B cell (primary cell): Measurements from ENCODE around the gene CENPO. TPM values are rescaled to one million over a fixed set of nuclear protein-coding genes. Genes with fewer than 3 reads are reported as not detected.

Experiments
- ATAC-seq: fragments of 200-7000 bp; cut with Tn5 transposase; one replicate; pipeline ENCODE4 v1.10.0; 2021; ENCODE audit warnings: low read depth, mild to moderate bottlenecking, moderate number of reproducible peaks, moderate library complexity
- CTCF ChIA-PET: fragments of 350-600 bp; sonication (Branson Sonifier 250); formaldehyde crosslinking; loops from one replicate; lab custom pipeline; 2021; ENCODE audit warnings: antibody characterized with exemption, inconsistent platforms; lab: Charles Lee
- POLR2A ChIA-PET: fragments of 350-600 bp; sonication (Branson Sonifier 250); formaldehyde crosslinking; loops from one replicate; lab custom pipeline; 2021; ENCODE audit warnings: antibody characterized with exemption; lab: Charles Lee
- DNase-seq: peaks from one replicate; pipeline ENCODE4 v3.0.0; 2013
- H2AFZ ChIP-seq: 2 replicates; pipeline ENCODE4 v1.6.1; 2012; ENCODE audit warnings: mild to moderate bottlenecking, low read depth, low read length; ENCODE audit not compliant: insufficient read depth, poor library complexity, severe bottlenecking
- H3K27ac ChIP-seq, 2 donors: 1 replicate in 1 of 2; 2 replicates in 1 of 2; pipeline ENCODE4 v1.5.1; 2012 to 2013; ENCODE audit warnings: low read length in 2 of 2, mild to moderate bottlenecking in 2 of 2, moderate library complexity in 1 of 2
- H3K27me3 ChIP-seq, 4 experiments: fragments of 200-600 bp in 1 of 4; sonication (generic) in 1 of 4; replicated peaks in 1 of 4; 1 replicate in 2 of 4; 2 replicates in 2 of 4; pipeline versions ENCODE4 v1.6.1 to v1.7.0; 2013 to 2016; ENCODE audit warnings: low read length in 3 of 4, mild to moderate bottlenecking in 2 of 4, mixed read lengths in 1 of 4, moderate library complexity in 1 of 4; ENCODE audit not compliant: insufficient read depth in 4 of 4, control insufficient read depth in 3 of 4; ENCODE audit errors: control extremely low read depth in 1 of 4
- H3K36me3 ChIP-seq, 2 experiments: replicated peaks in 1 of 2; 1 replicate in 1 of 2; 2 replicates in 1 of 2; pipeline versions ENCODE4 v1.6.1 to v1.7.1; 2013; ENCODE audit warnings: low read length in 1 of 2; ENCODE audit not compliant: insufficient read depth in 2 of 2, control insufficient read depth in 1 of 2; ENCODE audit errors: control extremely low read depth in 1 of 2, extremely low read depth in 1 of 2
- H3K4me1 ChIP-seq, 2 donors: fragments of 200-600 bp in 1 of 2; sonication (generic) in 1 of 2; 1 replicate in 1 of 2; 2 replicates in 1 of 2; pipeline versions ENCODE4 v1.5.1 to v1.6.1; 2013 to 2017; ENCODE audit warnings: low read length in 2 of 2; ENCODE audit not compliant: control insufficient read depth in 2 of 2, insufficient read depth in 2 of 2
- H3K4me2 ChIP-seq: replicated peaks from 2 replicates; pipeline ENCODE3; 2012; ENCODE audit warnings: mild to moderate bottlenecking, low read depth, low read length; ENCODE audit not compliant: poor library complexity, severe bottlenecking
- H3K4me3 ChIP-seq, 5 experiments: fragments of 200-600 bp in 1 of 5; sonication (generic) in 1 of 5; 1 replicate in 3 of 5; 2 replicates in 2 of 5; pipeline versions ENCODE4 v1.5.1 to v1.7.0; 2011 to 2016; ENCODE audit warnings: low read length in 4 of 5, mild to moderate bottlenecking in 4 of 5, low read depth in 2 of 5, control low read depth in 1 of 5, moderate library complexity in 1 of 5; ENCODE audit not compliant: insufficient read depth in 1 of 5; ENCODE audit errors: control extremely low read depth in 1 of 5, extremely low read depth in 1 of 5
- H3K79me2 ChIP-seq: fragments of 200-600 bp; sonication (generic); one replicate; pipeline ENCODE4 v1.6.0; 2016; ENCODE audit warnings: low read length; ENCODE audit not compliant: control insufficient read depth, insufficient read depth
- H3K9ac ChIP-seq: fragments of 200-600 bp; sonication (generic); 2 replicates; pipeline ENCODE4 v1.6.1; 2017; ENCODE audit warnings: mild to moderate bottlenecking, low read length, moderate library complexity
- H3K9me3 ChIP-seq, 3 donors: one replicate each; pipeline versions ENCODE4 v1.6.1 to v1.7.1; 2013; ENCODE audit warnings: low read length in 2 of 3; ENCODE audit not compliant: control insufficient read depth in 2 of 3, insufficient read depth in 1 of 3; ENCODE audit errors: control extremely low read depth in 1 of 3
- H4K20me1 ChIP-seq: 2 replicates; pipeline ENCODE4 v1.6.0; 2012; ENCODE audit warnings: mild to moderate bottlenecking, low read length; ENCODE audit not compliant: insufficient read depth, control insufficient read depth, poor library complexity, severe bottlenecking
- H3K27ac Mint-ChIP-seq: one replicate; pipeline ENCODE4 v1.8.0; 2021; ENCODE audit warnings: mixed read lengths
- H3K27me3 Mint-ChIP-seq: one replicate; pipeline ENCODE4 v1.8.0; 2021; ENCODE audit warnings: mixed read lengths
- H3K4me1 Mint-ChIP-seq: one replicate; pipeline ENCODE4 v1.8.0; 2021; ENCODE audit warnings: mixed read lengths
- H3K4me3 Mint-ChIP-seq: one replicate; pipeline ENCODE4 v1.8.0; 2021; ENCODE audit warnings: mixed read lengths
- H3K9me3 Mint-ChIP-seq: one replicate; pipeline ENCODE4 v1.8.0; 2022; ENCODE audit warnings: mixed read lengths; ENCODE audit not compliant: insufficient read depth
- EZH2 ChIP-seq: IDR thresholded peaks from 2 replicates; pipeline ENCODE4 v1.6.1; 2012; ENCODE audit warnings: borderline replicate concordance, low read depth, mild to moderate bottlenecking, moderate library complexity, low read length; ENCODE audit not compliant: insufficient read depth, poor library complexity, severe bottlenecking
- WGBS: methylation state at CpG from one replicate; pipeline ENCODE4 v1.1.5; 2013; ENCODE audit warnings: missing lambda C conversion rate; ENCODE audit not compliant: insufficient coverage; 5-methylcytosine and 5-hydroxymethylcytosine counted together
- intact Hi-C: fragments of 100-400 bp; cut with micrococcal nuclease; formaldehyde crosslinking; loops from one replicate; pipeline ENCODE4 v1.10.0; 2022
- polyA plus RNA-seq: library from polyadenylated mRNA; depleted of rRNA; stranded (reverse); fragments of >200 nt; gene quantifications from 2 replicates; pipeline ENCODE4 v1.2.3, GENCODE V29; 2012
- total RNA-seq, 2 donors: library from RNA; stranded (reverse); fragments of 120-200 nt in 1 of 2; gene quantifications; 1 replicate in 1 of 2; 2 replicates in 1 of 2; pipeline versions ENCODE4 v1.2.3 to v1.2.4, GENCODE V29; 2013 to 2022
- TF ChIP-seq, protein P1 (sequence below): fragments of 200-600 bp; IDR thresholded peaks from one replicate; pipeline ENCODE4 v1.8.0; 2022; ENCODE audit warnings: antibody characterized with exemption, mild to moderate bottlenecking

The CENPO gene
- total and polyA plus RNA-seq, 2 donors (not counting 1 experiment from before 2014, with no cell fraction given) = 4.5 to 10.4 TPM

DNA sequence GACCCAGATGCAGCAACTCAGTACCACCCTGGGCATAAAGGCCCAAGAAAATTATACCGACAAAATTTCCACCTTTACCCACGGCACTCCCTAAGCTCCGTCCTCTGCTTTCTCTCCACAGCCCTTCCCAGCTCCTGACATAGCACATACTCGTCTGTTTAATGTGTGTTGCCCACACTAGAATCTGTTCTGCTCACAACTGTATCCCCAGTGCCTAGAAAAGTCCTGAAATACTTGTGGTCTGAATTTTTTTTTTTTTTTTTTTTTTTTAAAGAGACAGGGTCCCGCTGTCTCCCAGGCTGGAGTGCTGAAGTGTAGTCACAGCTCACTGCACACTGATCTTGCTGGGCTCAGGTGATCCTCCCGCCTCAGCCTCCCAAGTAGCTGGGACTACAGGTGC lies 64.5 kb downstream of the CENPO start:
- 100% methylated on average over 5 of the region's 6 CpGs for WGBS
- Histone ChIP-seq H3K9ac (no peak overlapping the region), H2AFZ (no peak overlapping the region), H3K36me3 (peaks cover 2 to 8% of the 10 kb centered on the region in 2 experiments), H3K4me1 (no peaks in the 10 kb centered on the region), H3K4me3 (no peak overlapping the region), H3K9me3 (no peaks in the 10 kb centered on the region), H4K20me1 (no peaks in the 10 kb centered on the region), H3K27ac (no peak overlapping the region), H3K27me3 (no peaks in the 10 kb centered on the region), H3K4me2 (no peak overlapping the region), H3K79me2 (peaks cover 10% of the 10 kb centered on the region)
- Mint-ChIP-seq H3K27ac (no peak overlapping the region), H3K4me3 (no peak overlapping the region), H3K4me1 (no peaks in the 10 kb centered on the region), H3K27me3 (no peaks in the 10 kb centered on the region), H3K9me3 (no peaks in the 10 kb centered on the region)
- no peak for TF ChIP-seq EZH2
- TF ChIP-seq, protein P1, sequence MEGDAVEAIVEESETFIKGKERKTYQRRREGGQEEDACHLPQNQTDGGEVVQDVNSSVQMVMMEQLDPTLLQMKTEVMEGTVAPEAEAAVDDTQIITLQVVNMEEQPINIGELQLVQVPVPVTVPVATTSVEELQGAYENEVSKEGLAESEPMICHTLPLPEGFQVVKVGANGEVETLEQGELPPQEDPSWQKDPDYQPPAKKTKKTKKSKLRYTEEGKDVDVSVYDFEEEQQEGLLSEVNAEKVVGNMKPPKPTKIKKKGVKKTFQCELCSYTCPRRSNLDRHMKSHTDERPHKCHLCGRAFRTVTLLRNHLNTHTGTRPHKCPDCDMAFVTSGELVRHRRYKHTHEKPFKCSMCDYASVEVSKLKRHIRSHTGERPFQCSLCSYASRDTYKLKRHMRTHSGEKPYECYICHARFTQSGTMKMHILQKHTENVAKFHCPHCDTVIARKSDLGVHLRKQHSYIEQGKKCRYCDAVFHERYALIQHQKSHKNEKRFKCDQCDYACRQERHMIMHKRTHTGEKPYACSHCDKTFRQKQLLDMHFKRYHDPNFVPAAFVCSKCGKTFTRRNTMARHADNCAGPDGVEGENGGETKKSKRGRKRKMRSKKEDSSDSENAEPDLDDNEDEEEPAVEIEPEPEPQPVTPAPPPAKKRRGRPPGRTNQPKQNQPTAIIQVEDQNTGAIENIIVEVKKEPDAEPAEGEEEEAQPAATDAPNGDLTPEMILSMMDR = no peak
- ChIA-PET CTCF (interaction anchor here (0.7 to 1.6 kb wide), 2 partner anchors 30 to 1887 kb away, joined by 3 read pairs; no protein-coding TSS in a partner anchor), POLR2A (interaction anchor here (0.7 kb wide), 1 partner anchor 337 kb away, joined by 5 read pairs; no protein-coding TSS in a partner anchor)
- intact Hi-C loops = no loop called here
- no peak for ATAC-seq
- no peak for DNase-seq

DNA sequence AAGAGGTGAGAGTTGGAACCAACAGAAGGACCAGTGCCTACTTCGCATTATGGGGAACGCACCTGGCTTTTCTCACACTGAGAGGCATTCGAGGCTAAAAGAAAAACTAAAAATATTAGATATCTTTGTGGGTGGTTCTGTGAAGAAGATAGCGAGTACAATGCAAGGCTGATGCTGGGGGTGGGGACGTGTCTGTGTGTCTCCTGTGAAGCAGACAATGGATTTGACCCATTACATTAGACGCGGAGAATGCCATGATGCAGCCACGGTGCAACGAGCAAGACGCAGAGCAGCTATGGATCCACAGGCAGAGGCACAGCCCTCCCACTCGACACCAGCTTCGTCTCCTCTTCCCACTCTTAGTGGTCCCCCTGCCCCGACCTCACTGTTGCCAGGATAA lies 65.8 kb downstream of the CENPO start:
- Histone ChIP-seq H3K27me3 (no peaks in the 10 kb centered on the region), H3K9me3 (no peaks in the 10 kb centered on the region), H3K27ac (no peak overlapping the region), H3K36me3 (peaks cover 2 to 8% of the 10 kb centered on the region in 2 experiments), H3K79me2 (peaks cover 10% of the 10 kb centered on the region), H4K20me1 (no peaks in the 10 kb centered on the region), H3K4me2 (no peak overlapping the region), H3K9ac (no peak overlapping the region), H2AFZ (no peak overlapping the region), H3K4me1 (no peaks in the 10 kb centered on the region), H3K4me3 (no peak overlapping the region)
- H3K9me3 Mint-ChIP-seq = no peaks in the 10 kb centered on the region
- no peaks in the 10 kb centered on the region for H3K27me3 Mint-ChIP-seq
- WGBS = 98% methylated on average over 13 of the region's 13 CpGs
- H3K27ac Mint-ChIP-seq = no peak overlapping the region
- DNase-seq (no peak), ATAC-seq (no peak)
- TF ChIP-seq, protein P1 = no peak
- no peak for TF ChIP-seq EZH2
- CTCF ChIA-PET = no interaction called here
- POLR2A ChIA-PET = no interaction called here
- intact Hi-C loops = no loop called here
- H3K4me1 Mint-ChIP-seq = no peaks in the 10 kb centered on the region
- H3K4me3 Mint-ChIP-seq = no peak overlapping the region
